Fibroblast of lung (primary cell): ENCODE data around the gene KRTAP5-6. TPM values are rescaled to one million over a fixed set of nuclear protein-coding genes. Genes with fewer than 3 reads are reported as not detected.

ENCODE experiments used
- DNase-seq, 2 donors: peaks; one replicate each; pipeline versions ENCODE4 v3.0.0 to v3.0.0-alpha.2; 2010; ENCODE audit warnings: low read depth in 2 of 2
- H2AFZ ChIP-seq: 2 replicates; pipeline ENCODE4 v1.5.1; 2012; ENCODE audit warnings: low read length, control low read depth, inconsistent platforms
- H3K27ac ChIP-seq: 2 replicates; pipeline ENCODE4 v1.5.1; 2011; ENCODE audit warnings: low read length, control low read depth; ENCODE audit not compliant: insufficient read depth
- H3K27me3 ChIP-seq: 2 replicates; pipeline ENCODE4 v1.5.1; 2011; ENCODE audit warnings: mild to moderate bottlenecking, low read length; ENCODE audit not compliant: control insufficient read depth, insufficient read depth
- H3K36me3 ChIP-seq: 2 replicates; pipeline ENCODE4 v1.5.1; 2011; ENCODE audit warnings: low read length; ENCODE audit not compliant: control insufficient read depth, insufficient read depth
- H3K4me1 ChIP-seq: 2 replicates; pipeline ENCODE4 v1.5.1; 2011; ENCODE audit warnings: low read length; ENCODE audit not compliant: control insufficient read depth, insufficient read depth; ENCODE audit errors: extremely low read depth
- H3K4me2 ChIP-seq: 2 replicates; pipeline ENCODE4 v1.5.1; 2011; ENCODE audit warnings: low read length, control low read depth; ENCODE audit not compliant: insufficient read depth; ENCODE audit errors: extremely low read depth
- H3K4me3 ChIP-seq, 4 experiments: fragments of 200-600 bp in 1 of 4; sonication (generic) in 1 of 4; replicated peaks in 1 of 4; 2 replicates each; pipeline ENCODE4 v1.5.1; 2011 to 2016; ENCODE audit warnings: low read length in 4 of 4, low read depth in 3 of 4, mild to moderate bottlenecking in 3 of 4, control low read depth in 2 of 4, inconsistent platforms in 1 of 4, mixed read lengths in 1 of 4; ENCODE audit not compliant: insufficient read depth in 1 of 4; ENCODE audit errors: control extremely low read depth in 1 of 4
- H3K79me2 ChIP-seq: 2 replicates; pipeline ENCODE4 v1.5.1; 2012; ENCODE audit warnings: mild to moderate bottlenecking, low read length, inconsistent platforms; ENCODE audit not compliant: control insufficient read depth, insufficient read depth
- H3K9ac ChIP-seq: 2 replicates; pipeline ENCODE4 v1.5.1; 2011; ENCODE audit warnings: mild to moderate bottlenecking, low read length, control low read depth; ENCODE audit not compliant: insufficient read depth
- H3K9me3 ChIP-seq: 2 replicates; pipeline ENCODE4 v1.5.1; 2012; ENCODE audit warnings: low read depth, low read length; ENCODE audit not compliant: control insufficient read depth, insufficient read depth
- H4K20me1 ChIP-seq: 2 replicates; pipeline ENCODE4 v1.5.1; 2011; ENCODE audit warnings: low read length; ENCODE audit not compliant: control insufficient read depth, insufficient read depth; ENCODE audit errors: extremely low read depth
- CTCF ChIP-seq, 2 donors: IDR thresholded peaks in 1 of 2; conservative IDR thresholded peaks in 1 of 2; 1 replicate in 1 of 2; 2 replicates in 1 of 2; pipeline ENCODE4 v1.5.1; 2011 to 2012; ENCODE audit warnings: low read length in 2 of 2, control low read depth in 1 of 2, inconsistent platforms in 1 of 2, low read depth in 1 of 2, mild to moderate bottlenecking in 1 of 2
- EZH2 ChIP-seq: IDR thresholded peaks from 2 replicates; pipeline ENCODE4 v1.5.1; 2012; ENCODE audit warnings: low read length, control low read depth, mild to moderate bottlenecking; ENCODE audit errors: missing control alignments
- polyA plus RNA-seq, 2 donors: library from polyadenylated mRNA; depleted of rRNA in 1 of 2; stranded (reverse) in 1 of 2; unstranded in 1 of 2; fragments of >200 nt; gene quantifications; 2 replicates each; pipeline ENCODE4 v1.2.1, GENCODE V29; 2011 to 2012; ENCODE audit warnings: missing spikeins in 1 of 2
- total RNA-seq: library from RNA; depleted of rRNA; stranded (reverse); fragments of >200 nt; gene quantifications from 2 replicates; pipeline ENCODE4 v1.2.1, GENCODE V29; 2014

KRTAP5-6 gene
- total and polyA plus RNA-seq, 2 donors (not counting 1 experiment from before 2014, with no cell fraction given) = not detected

GRCh38 chr11:1706634-1707400 lies 9.8 kb downstream of the KRTAP5-6 start:
- H3K4me1 ChIP-seq = no peaks in the 10 kb centered on the region
- TF ChIP-seq EZH2 = no peak
- TF ChIP-seq CTCF (conservative IDR thresholded peaks at IDR 0.05 in 1 of 2, IDR thresholded peaks at IDR 0.05 in 1 of 2; ENCODE audit: low read depth in 1 of 2, low read length in 2 of 2) = peak in 1 of 2 donors; percentile 17
- H3K36me3 ChIP-seq = no peaks in the 10 kb centered on the region
- H4K20me1 ChIP-seq = no peaks in the 10 kb centered on the region
- no peak overlapping the region for H3K27ac ChIP-seq
- H3K9ac ChIP-seq = no peak overlapping the region
- no peak overlapping the region for H3K4me2 ChIP-seq
- H3K27me3 ChIP-seq = peaks cover 8% of the 10 kb centered on the region
- no peak overlapping the region for H2AFZ ChIP-seq
- H3K4me3 ChIP-seq = no peak overlapping the region
- no peaks in the 10 kb centered on the region for H3K79me2 ChIP-seq
- no peak for DNase-seq
- H3K9me3 ChIP-seq = no peaks in the 10 kb centered on the region

- Histone ChIP-seq H4K20me1 (no peaks in the 10 kb centered on the region), H3K4me3 (no peak overlapping the region), H2AFZ (no peak overlapping the region), H3K9me3 (no peaks in the 10 kb centered on the region), H3K27me3 (peaks cover 8% of the 10 kb centered on the region), H3K27ac (no peak overlapping the region), H3K79me2 (no peaks in the 10 kb centered on the region), H3K9ac (no peak overlapping the region), H3K36me3 (no peaks in the 10 kb centered on the region), H3K4me2 (no peak overlapping the region), H3K4me1 (no peaks in the 10 kb centered on the region)
- no peak for DNase-seq
- no peak for TF ChIP-seq CTCF (conservative IDR thresholded peaks at IDR 0.05 in 1 of 2, IDR thresholded peaks at IDR 0.05 in 1 of 2; ENCODE audit: low read depth in 1 of 2, low read length in 2 of 2)
- TF ChIP-seq EZH2 = no peak
Observed at GRCh38 chr11:1707751-1708150, 10.8 kb downstream of the KRTAP5-6 start.

GRCh38 chr11:1708716-1709115 lies 11.7 kb downstream of the KRTAP5-6 start:
- Histone ChIP-seq H3K9ac (no peak overlapping the region), H3K27ac (no peak overlapping the region), H3K36me3 (no peaks in the 10 kb centered on the region), H3K4me1 (no peaks in the 10 kb centered on the region), H3K4me3 (no peak overlapping the region), H3K79me2 (no peaks in the 10 kb centered on the region), H4K20me1 (no peaks in the 10 kb centered on the region), H3K4me2 (no peak overlapping the region), H3K27me3 (peaks cover 8% of the 10 kb centered on the region), H2AFZ (no peak overlapping the region), H3K9me3 (no peaks in the 10 kb centered on the region)
- TF ChIP-seq EZH2 (no peak), CTCF (conservative IDR thresholded peaks at IDR 0.05 in 1 of 2, IDR thresholded peaks at IDR 0.05 in 1 of 2; ENCODE audit: low read depth in 1 of 2, low read length in 2 of 2) (no peak)
- DNase-seq = no peak
